H1 (cell line): ENCODE data around the gene AAK1. TPM values are rescaled to one million over a fixed set of nuclear protein-coding genes. Genes with fewer than 3 reads are reported as not detected.

Experiments
- ATF3 ChIP-seq: IDR thresholded peaks from 2 replicates; pipeline ENCODE4 v1.6.1; 2011; ENCODE audit warnings: low read depth, mild to moderate bottlenecking, low read length; ENCODE audit not compliant: insufficient read depth
- RFX5 ChIP-seq: IDR thresholded peaks from 2 replicates; pipeline ENCODE4 v1.6.1; 2011; ENCODE audit warnings: low read depth, low read length, improper control_type of control experiment, borderline replicate concordance
- SUZ12 ChIP-seq: fragments of 200-600 bp; sonication (generic); IDR thresholded peaks from 2 replicates; pipeline ENCODE4 v1.6.1; 2012; ENCODE audit warnings: mild to moderate bottlenecking, inconsistent platforms, low read length, moderate library complexity, mixed read lengths
- polyA plus RNA-seq, 7 experiments: library from polyadenylated mRNA; depleted of rRNA in 3 of 7; stranded (reverse) in 5 of 7; unstranded in 2 of 7; fragments of >200 nt in 5 of 7; fragments of 200-250 nt in 2 of 7; gene quantifications; 1 replicate in 5 of 7; 2 replicates in 1 of 7; 4 replicates in 1 of 7; pipeline versions ENCODE4 v1.2.1 to v1.2.3, GENCODE V29; 2011 to 2013; ENCODE audit warnings: missing spikeins in 2 of 7, mixed read lengths in 2 of 7
- total RNA-seq: library from RNA; stranded (reverse); fragmentation: NEBNext Ultra II Directional; extraction: Animal tissue kit (Norgen Biotek cat#: 25700); gene quantifications from 2 replicates; pipeline ENCODE4 v1.2.1, GENCODE V29; 2021

AAK1 gene
- total and polyA plus RNA-seq, 2 of the 8 experiments (the other 6 are each of a cell fraction or from before 2014, with no cell fraction given), result 10.0 to 40.5 TPM

DNA sequence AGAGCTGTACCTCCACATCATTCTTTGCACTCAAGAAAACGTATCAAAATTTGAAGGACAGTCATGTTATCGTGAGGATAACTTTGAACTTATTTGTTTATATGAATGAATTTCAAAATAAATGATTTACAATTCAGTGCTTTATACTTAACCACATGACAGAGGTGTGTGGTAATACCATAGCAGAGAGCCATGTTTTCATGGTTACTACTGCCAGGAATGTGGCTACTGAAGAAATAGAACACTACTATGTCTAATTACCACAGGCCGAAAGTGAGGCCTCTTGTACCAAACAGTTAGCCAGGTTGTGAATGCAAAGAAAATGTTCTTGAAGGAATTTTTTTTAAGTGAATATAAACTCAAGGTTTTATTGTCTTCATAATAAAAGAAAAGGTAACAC is 49.2 kb downstream of the AAK1 start (continued):
- TF ChIP-seq RFX5 (no peak), SUZ12 (no peak), ATF3 (no peak)
